Measurements from ENCODE around the gene PIP5K1A. TPM values are rescaled to one million over a fixed set of nuclear protein-coding genes. Genes with fewer than 3 reads are reported as not detected.

Gene PIP5K1A
- total and polyA plus RNA-seq, 2 donors (not counting 1 experiment from before 2014, with no cell fraction given): 80.9 to 118 TPM

DNA sequence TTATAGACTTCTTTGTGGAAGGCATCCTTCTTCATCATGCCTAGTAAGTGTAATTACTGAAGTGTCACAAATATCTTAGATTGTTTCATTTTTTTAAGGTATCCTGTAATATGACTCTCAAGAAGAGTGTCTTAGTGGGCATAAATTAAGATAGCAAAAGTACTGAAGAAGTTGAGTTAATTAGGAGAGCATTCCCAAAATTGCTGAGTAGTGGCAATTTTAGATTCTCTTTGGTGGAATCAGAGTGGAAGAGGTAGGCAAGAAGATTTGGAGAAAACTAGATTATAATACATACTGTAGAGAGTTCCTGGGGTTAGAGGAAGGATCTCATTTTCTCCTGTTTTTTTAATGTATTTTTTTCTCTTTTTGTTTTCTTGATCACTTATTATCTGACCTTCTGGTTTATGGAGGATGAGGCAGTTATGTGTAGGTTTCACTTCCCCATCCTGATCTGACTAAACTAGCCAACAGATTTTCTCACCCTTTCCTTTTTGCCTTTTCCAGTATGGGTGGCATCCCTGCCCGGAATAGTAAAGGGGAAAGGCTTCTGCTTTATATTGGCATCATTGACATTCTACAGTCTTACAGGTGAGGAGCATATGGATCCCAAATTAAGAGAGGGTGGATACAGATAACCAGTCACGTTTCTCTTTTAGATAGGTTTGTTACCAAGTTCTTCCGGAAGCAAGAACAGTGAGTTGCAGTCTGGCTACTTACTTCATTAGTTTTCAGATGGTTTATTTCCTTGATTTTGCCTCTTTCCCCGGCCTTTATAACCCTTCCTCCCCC lies 39.5 kb downstream of the PIP5K1A start:
- Histone ChIP-seq H3K9me3 (ENCODE audit: control insufficient read depth, insufficient read depth, low read depth, low read length) (no peaks in the 10 kb centered on the region), H3K27me3 (ENCODE audit: control insufficient read depth, insufficient read depth, low read length) (no peaks in the 10 kb centered on the region), H2AFZ (ENCODE audit: low read length) (no peak overlapping the region), H3K79me2 (ENCODE audit: control insufficient read depth, insufficient read depth, low read length) (no peaks in the 10 kb centered on the region), H3K4me1 (ENCODE audit: control insufficient read depth, extremely low read depth, insufficient read depth, low read length) (peaks cover 16% of the 10 kb centered on the region), H3K27ac (ENCODE audit: insufficient read depth, low read length) (peak overlapping the region; percentile 24), H3K4me3 (replicated peaks in 1 of 4; ENCODE audit: control extremely low read depth in 1 of 4, insufficient read depth in 1 of 4, low read depth in 3 of 4, low read length in 4 of 4) (no peak overlapping the region), H3K36me3 (ENCODE audit: control insufficient read depth, insufficient read depth, low read length) (peaks cover 23% of the 10 kb centered on the region), H3K9ac (ENCODE audit: insufficient read depth, low read length) (no peak overlapping the region), H3K4me2 (ENCODE audit: extremely low read depth, insufficient read depth, low read length) (peak overlapping the region; percentile 25), H4K20me1 (ENCODE audit: control insufficient read depth, extremely low read depth, insufficient read depth, low read length) (no peaks in the 10 kb centered on the region)
- TF ChIP-seq CTCF (conservative IDR thresholded peaks at IDR 0.05 in 1 of 2, IDR thresholded peaks at IDR 0.05 in 1 of 2; ENCODE audit: low read depth in 1 of 2, low read length in 2 of 2) (no peak), EZH2 (IDR thresholded peaks at IDR 0.05; ENCODE audit: low read length, missing control alignments) (no peak)
- no peak for DNase-seq (ENCODE audit: low read depth in 2 of 2)

DNA sequence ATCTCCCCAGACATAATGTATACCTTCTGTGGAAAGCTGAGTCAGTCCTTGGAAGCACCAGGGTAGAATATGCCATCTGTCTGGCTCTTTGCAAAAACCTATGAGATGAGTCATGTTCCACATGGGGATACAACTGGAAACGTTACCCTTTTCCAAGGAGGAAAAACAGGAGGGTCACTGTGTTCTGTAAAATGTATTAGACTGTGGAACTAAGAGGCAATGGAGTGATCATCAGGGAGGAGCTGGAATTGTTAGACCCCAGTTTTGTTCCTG lies 40.1 kb downstream of the PIP5K1A start:
- Histone ChIP-seq H3K36me3 (ENCODE audit: control insufficient read depth, insufficient read depth, low read length) (peaks cover 23% of the 10 kb centered on the region), H3K4me3 (replicated peaks in 1 of 4; ENCODE audit: control extremely low read depth in 1 of 4, insufficient read depth in 1 of 4, low read depth in 3 of 4, low read length in 4 of 4) (no peak overlapping the region), H3K4me2 (ENCODE audit: extremely low read depth, insufficient read depth, low read length) (no peak overlapping the region), H3K9ac (ENCODE audit: insufficient read depth, low read length) (no peak overlapping the region), H3K9me3 (ENCODE audit: control insufficient read depth, insufficient read depth, low read depth, low read length) (no peaks in the 10 kb centered on the region), H3K27me3 (ENCODE audit: control insufficient read depth, insufficient read depth, low read length) (no peaks in the 10 kb centered on the region), H2AFZ (ENCODE audit: low read length) (no peak overlapping the region), H4K20me1 (ENCODE audit: control insufficient read depth, extremely low read depth, insufficient read depth, low read length) (no peaks in the 10 kb centered on the region), H3K79me2 (ENCODE audit: control insufficient read depth, insufficient read depth, low read length) (no peaks in the 10 kb centered on the region), H3K4me1 (ENCODE audit: control insufficient read depth, extremely low read depth, insufficient read depth, low read length) (peaks cover 16% of the 10 kb centered on the region), H3K27ac (ENCODE audit: insufficient read depth, low read length) (no peak overlapping the region)
- TF ChIP-seq EZH2 (IDR thresholded peaks at IDR 0.05; ENCODE audit: low read length, missing control alignments): no peak
- TF ChIP-seq CTCF (conservative IDR thresholded peaks at IDR 0.05 in 1 of 2, IDR thresholded peaks at IDR 0.05 in 1 of 2; ENCODE audit: low read depth in 1 of 2, low read length in 2 of 2): no peak
- DNase-seq (ENCODE audit: low read depth in 2 of 2): peak; percentile 89 to 91

GRCh38 chr1:151242442-151242841 lies 44.1 kb downstream of the PIP5K1A start:
- Histone ChIP-seq H3K79me2 (ENCODE audit: control insufficient read depth, insufficient read depth, low read length) (no peaks in the 10 kb centered on the region), H3K4me2 (ENCODE audit: extremely low read depth, insufficient read depth, low read length) (no peak overlapping the region), H3K9me3 (ENCODE audit: control insufficient read depth, insufficient read depth, low read depth, low read length) (no peaks in the 10 kb centered on the region), H3K27me3 (ENCODE audit: control insufficient read depth, insufficient read depth, low read length) (no peaks in the 10 kb centered on the region), H4K20me1 (ENCODE audit: control insufficient read depth, extremely low read depth, insufficient read depth, low read length) (no peaks in the 10 kb centered on the region), H3K27ac (ENCODE audit: insufficient read depth, low read length) (no peak overlapping the region), H3K4me3 (replicated peaks in 1 of 4; ENCODE audit: control extremely low read depth in 1 of 4, insufficient read depth in 1 of 4, low read depth in 3 of 4, low read length in 4 of 4) (no peak overlapping the region), H3K4me1 (ENCODE audit: control insufficient read depth, extremely low read depth, insufficient read depth, low read length) (peaks cover 11% of the 10 kb centered on the region), H3K36me3 (ENCODE audit: control insufficient read depth, insufficient read depth, low read length) (peaks cover 18% of the 10 kb centered on the region), H3K9ac (ENCODE audit: insufficient read depth, low read length) (no peak overlapping the region), H2AFZ (ENCODE audit: low read length) (no peak overlapping the region)
- TF ChIP-seq CTCF (conservative IDR thresholded peaks at IDR 0.05 in 1 of 2, IDR thresholded peaks at IDR 0.05 in 1 of 2; ENCODE audit: low read depth in 1 of 2, low read length in 2 of 2) (no peak), EZH2 (IDR thresholded peaks at IDR 0.05; ENCODE audit: low read length, missing control alignments) (no peak)
- no peak for DNase-seq (ENCODE audit: low read depth in 2 of 2)

Measured in fibroblast of lung (primary cell).